GM12878 (cell line): ENCODE results near the gene RCOR2.

Source experiments
- BCL11A ChIP-seq: IDR thresholded peaks from 2 replicates; pipeline ENCODE4 v1.6.1; 2011; ENCODE audit warnings: low read depth, low read length
- CREB1 ChIP-seq: IDR thresholded peaks from 2 replicates; pipeline ENCODE4 v1.6.1; 2012; ENCODE audit warnings: low read depth, mild to moderate bottlenecking, inconsistent platforms
- FOXK2 ChIP-seq: fragments of 450-650 bp; IDR thresholded peaks from 2 replicates; pipeline ENCODE4 v1.6.1; 2017; ENCODE audit warnings: mild to moderate bottlenecking, moderate library complexity
- HCFC1 ChIP-seq: fragments of 150-350 bp; IDR thresholded peaks from 2 replicates; pipeline ENCODE4 v1.6.1; 2014; ENCODE audit warnings: low read length
- LARP7 ChIP-seq: fragments of 450-650 bp; IDR thresholded peaks from 2 replicates; pipeline ENCODE4 v1.6.1; 2017; ENCODE audit warnings: mild to moderate bottlenecking
- POLR2A ChIP-seq: IDR thresholded peaks from 2 replicates; pipeline ENCODE4 v1.6.1; 2011; ENCODE audit warnings: low read depth, mild to moderate bottlenecking, low read length
- POLR2AphosphoS5 ChIP-seq: IDR thresholded peaks from 2 replicates; pipeline ENCODE4 v1.6.1; 2011; ENCODE audit warnings: mild to moderate bottlenecking, low read length, inconsistent platforms
- TAF1 ChIP-seq: IDR thresholded peaks from 2 replicates; pipeline ENCODE4 v1.6.1; 2011; ENCODE audit warnings: mild to moderate bottlenecking, low read depth, low read length, borderline replicate concordance
- TBL1XR1 ChIP-seq: IDR thresholded peaks from 2 replicates; pipeline ENCODE4 v1.6.1; 2012; ENCODE audit warnings: low read depth, low read length, improper control_type of control experiment
- TF ChIP-seq, protein P1 (sequence below), 3 experiments: IDR thresholded peaks in 2 of 3; conservative IDR thresholded peaks in 1 of 3; 2 replicates each; pipeline ENCODE4 v1.5.1; 2011; ENCODE audit warnings: low read depth in 3 of 3, low read length in 3 of 3, mild to moderate bottlenecking in 3 of 3, control low read depth in 2 of 3, moderate library complexity in 2 of 3, inconsistent platforms in 1 of 3, mixed read lengths in 1 of 3; ENCODE audit not compliant: control insufficient read depth in 2 of 3, insufficient read depth in 1 of 3; ENCODE audit errors: extremely low read depth in 1 of 3
- TF ChIP-seq, protein P2 (sequence below): fragments of 450-650 bp; IDR thresholded peaks from 2 replicates; pipeline ENCODE4 v1.6.1; 2016; ENCODE audit warnings: mild to moderate bottlenecking

DNA sequence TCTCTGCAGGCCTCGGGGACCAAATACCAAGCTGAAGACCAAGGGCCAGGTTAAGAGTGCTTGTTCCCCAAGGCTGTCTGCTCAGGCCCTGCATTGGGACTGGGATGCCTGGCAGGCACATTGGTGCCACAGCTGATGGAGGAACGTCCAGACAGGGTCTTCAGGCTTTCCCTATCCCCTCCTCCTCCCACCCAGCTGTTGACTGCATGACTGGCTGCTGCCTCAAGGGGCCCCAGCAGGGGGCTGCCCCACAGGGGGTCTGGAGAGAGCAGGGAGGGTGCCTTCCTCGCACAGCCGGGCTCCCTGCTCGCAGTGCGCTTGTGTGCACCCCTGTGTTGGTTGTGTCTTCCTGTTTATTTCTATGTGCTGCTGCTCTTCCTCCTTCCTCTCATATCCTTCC is 9.9 kb downstream of the RCOR2 start:
- TF ChIP-seq TBL1XR1, result no peak
- TF ChIP-seq, protein P1, sequence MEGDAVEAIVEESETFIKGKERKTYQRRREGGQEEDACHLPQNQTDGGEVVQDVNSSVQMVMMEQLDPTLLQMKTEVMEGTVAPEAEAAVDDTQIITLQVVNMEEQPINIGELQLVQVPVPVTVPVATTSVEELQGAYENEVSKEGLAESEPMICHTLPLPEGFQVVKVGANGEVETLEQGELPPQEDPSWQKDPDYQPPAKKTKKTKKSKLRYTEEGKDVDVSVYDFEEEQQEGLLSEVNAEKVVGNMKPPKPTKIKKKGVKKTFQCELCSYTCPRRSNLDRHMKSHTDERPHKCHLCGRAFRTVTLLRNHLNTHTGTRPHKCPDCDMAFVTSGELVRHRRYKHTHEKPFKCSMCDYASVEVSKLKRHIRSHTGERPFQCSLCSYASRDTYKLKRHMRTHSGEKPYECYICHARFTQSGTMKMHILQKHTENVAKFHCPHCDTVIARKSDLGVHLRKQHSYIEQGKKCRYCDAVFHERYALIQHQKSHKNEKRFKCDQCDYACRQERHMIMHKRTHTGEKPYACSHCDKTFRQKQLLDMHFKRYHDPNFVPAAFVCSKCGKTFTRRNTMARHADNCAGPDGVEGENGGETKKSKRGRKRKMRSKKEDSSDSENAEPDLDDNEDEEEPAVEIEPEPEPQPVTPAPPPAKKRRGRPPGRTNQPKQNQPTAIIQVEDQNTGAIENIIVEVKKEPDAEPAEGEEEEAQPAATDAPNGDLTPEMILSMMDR (IDR thresholded peaks at IDR 0.05 in 2 of 3, conservative IDR thresholded peaks at IDR 0.05 in 1 of 3; ENCODE audit: control insufficient read depth in 2 of 3, extremely low read depth in 1 of 3, insufficient read depth in 1 of 3, low read depth in 3 of 3, low read length in 3 of 3), result no peak
- no peak for TF ChIP-seq TAF1
- TF ChIP-seq, protein P2, sequence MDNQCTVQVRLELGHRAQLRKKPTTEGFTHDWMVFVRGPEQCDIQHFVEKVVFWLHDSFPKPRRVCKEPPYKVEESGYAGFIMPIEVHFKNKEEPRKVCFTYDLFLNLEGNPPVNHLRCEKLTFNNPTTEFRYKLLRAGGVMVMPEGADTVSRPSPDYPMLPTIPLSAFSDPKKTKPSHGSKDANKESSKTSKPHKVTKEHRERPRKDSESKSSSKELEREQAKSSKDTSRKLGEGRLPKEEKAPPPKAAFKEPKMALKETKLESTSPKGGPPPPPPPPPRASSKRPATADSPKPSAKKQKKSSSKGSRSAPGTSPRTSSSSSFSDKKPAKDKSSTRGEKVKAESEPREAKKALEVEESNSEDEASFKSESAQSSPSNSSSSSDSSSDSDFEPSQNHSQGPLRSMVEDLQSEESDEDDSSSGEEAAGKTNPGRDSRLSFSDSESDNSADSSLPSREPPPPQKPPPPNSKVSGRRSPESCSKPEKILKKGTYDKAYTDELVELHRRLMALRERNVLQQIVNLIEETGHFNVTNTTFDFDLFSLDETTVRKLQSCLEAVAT, result no peak
- TF ChIP-seq FOXK2, result no peak
- no peak for TF ChIP-seq BCL11A
- TF ChIP-seq POLR2A, result no peak
- no peak for TF ChIP-seq LARP7
- TF ChIP-seq POLR2AphosphoS5, result no peak
- no peak for TF ChIP-seq CREB1
- TF ChIP-seq HCFC1, result no peak
